H1 (cell line): ENCODE results near the gene SCAF1. TPM values are rescaled to one million over a fixed set of nuclear protein-coding genes. Genes with fewer than 3 reads are reported as not detected.

Experiments used
- CTCF ChIA-PET: fragments of 300-600 bp; sonication (Branson Sonifier 250); formaldehyde crosslinking; loops from one replicate; lab custom pipeline; 2021; ENCODE audit not compliant: partially characterized antibody; lab: Charles Lee
- POLR2A ChIA-PET: fragments of 300-600 bp; sonication (Branson Sonifier 250); formaldehyde crosslinking; loops from one replicate; lab custom pipeline; 2021; ENCODE audit warnings: inconsistent platforms; ENCODE audit not compliant: partially characterized antibody; lab: Charles Lee
- DNase-seq, 2 experiments: peaks; one replicate each; pipeline versions ENCODE4 v3.0.0 to v3.0.0-alpha.2; 2010 to 2022; ENCODE audit warnings: low spot score in 2 of 2, low read depth in 1 of 2, mixed read lengths in 1 of 2
- FAIRE-seq: peaks from 2 replicates; lab custom pipeline; 2011; peaks lifted over from hg19 to GRCh38; lab: Jason Lieb, UNC
- H2AFZ ChIP-seq: 2 replicates; pipeline ENCODE4 v1.8.1; 2012; ENCODE audit warnings: low read length, inconsistent platforms
- H2AK5ac ChIP-seq: 2 replicates; pipeline ENCODE4 v1.6.1; 2013; ENCODE audit warnings: low read depth, low read length
- H2BK120ac ChIP-seq: replicated peaks from 2 replicates; pipeline ENCODE3; 2013; ENCODE audit warnings: low read depth, low read length, inconsistent platforms
- H2BK12ac ChIP-seq: 2 replicates; pipeline ENCODE4 v1.6.1; 2013; ENCODE audit warnings: low read depth, low read length
- H2BK15ac ChIP-seq: 2 replicates; pipeline ENCODE4 v1.6.1; 2013; ENCODE audit warnings: low read length
- H2BK20ac ChIP-seq: 2 replicates; pipeline ENCODE4 v1.6.1; 2013; ENCODE audit warnings: low read length
- H2BK5ac ChIP-seq: 2 replicates; pipeline ENCODE4 v1.6.1; 2013; ENCODE audit warnings: low read depth, low read length
- H3K14ac ChIP-seq: 2 replicates; pipeline ENCODE4 v1.6.1; 2013; ENCODE audit warnings: inconsistent platforms; ENCODE audit not compliant: insufficient read length
- H3K18ac ChIP-seq: 2 replicates; pipeline ENCODE4 v1.6.1; 2013; ENCODE audit warnings: low read length; ENCODE audit errors: extremely low read depth
- H3K23ac ChIP-seq: 2 replicates; pipeline ENCODE4 v1.6.1; 2013; ENCODE audit warnings: inconsistent platforms; ENCODE audit not compliant: insufficient read length
- H3K23me2 ChIP-seq: 2 replicates; pipeline ENCODE4 v1.6.1; 2013; ENCODE audit warnings: low read depth, low read length
- H3K27ac ChIP-seq: 2 replicates; pipeline ENCODE4 v1.6.1; 2011; ENCODE audit warnings: low read depth, low read length, inconsistent platforms
- H3K27me3 ChIP-seq, 4 experiments: replicated peaks in 1 of 4; 1 replicate in 1 of 4; 2 replicates in 3 of 4; pipeline versions ENCODE4 v1.6.1 to v1.8.1; 2011 to 2013; ENCODE audit warnings: low read length in 3 of 4, mild to moderate bottlenecking in 3 of 4, inconsistent platforms in 2 of 4, mixed read lengths in 2 of 4, moderate library complexity in 1 of 4; ENCODE audit not compliant: control insufficient read depth in 3 of 4, insufficient read depth in 3 of 4; ENCODE audit errors: extremely low read depth in 1 of 4
- H3K36me3 ChIP-seq, 4 experiments: 2 replicates each; pipeline versions ENCODE4 v1.6.1 to v1.8.1; 2011 to 2013; ENCODE audit warnings: mild to moderate bottlenecking in 4 of 4, low read length in 3 of 4, moderate library complexity in 2 of 4, control low read depth in 1 of 4, inconsistent platforms in 1 of 4; ENCODE audit not compliant: insufficient read depth in 4 of 4, control insufficient read depth in 2 of 4
- H3K4ac ChIP-seq: replicated peaks from 2 replicates; pipeline ENCODE3; 2013; ENCODE audit warnings: low read length, low read depth, mixed read lengths, inconsistent platforms; ENCODE audit not compliant: insufficient read length
- H3K4me1 ChIP-seq, 4 experiments: replicated peaks in 1 of 4; 1 replicate in 1 of 4; 2 replicates in 3 of 4; pipeline versions ENCODE4 v1.6.1 to v1.8.1; 2011 to 2013; ENCODE audit warnings: low read length in 3 of 4, inconsistent platforms in 2 of 4, mixed read lengths in 1 of 4; ENCODE audit not compliant: insufficient read depth in 4 of 4, control insufficient read depth in 3 of 4
- H3K4me2 ChIP-seq, 2 experiments: 2 replicates each; pipeline versions ENCODE4 v1.6.1 to v1.8.1; 2011 to 2013; ENCODE audit warnings: low read depth in 2 of 2, low read length in 2 of 2, control low read depth in 1 of 2, inconsistent platforms in 1 of 2, mild to moderate bottlenecking in 1 of 2; ENCODE audit not compliant: insufficient read depth in 1 of 2
- H3K4me3 ChIP-seq, 4 experiments: fragments of 200-600, 300-600 bp in 1 of 4; sonication (generic), shearing (Covaris generic), sonication (Bioruptor Twin) in 1 of 4; 2 replicates each; pipeline versions ENCODE4 v1.5.1 to v1.8.1; 2011 to 2016; ENCODE audit warnings: low read length in 4 of 4, low read depth in 3 of 4, control low read depth in 2 of 4, inconsistent platforms in 2 of 4, mild to moderate bottlenecking in 2 of 4, mixed read lengths in 1 of 4, moderate library complexity in 1 of 4; ENCODE audit not compliant: insufficient read depth in 2 of 4; ENCODE audit errors: extremely low read depth in 1 of 4
- H3K56ac ChIP-seq: replicated peaks from 2 replicates; pipeline ENCODE3; 2013; ENCODE audit warnings: low read depth, mild to moderate bottlenecking, mixed read lengths, low read length, inconsistent platforms; ENCODE audit not compliant: insufficient read length
- H3K79me1 ChIP-seq: 2 replicates; pipeline ENCODE4 v1.6.1; 2013; ENCODE audit warnings: low read depth, low read length, control low read depth
- H3K79me2 ChIP-seq, 2 experiments: 2 replicates each; pipeline versions ENCODE4 v1.6.1 to v1.8.1; 2012 to 2013; ENCODE audit warnings: low read length in 2 of 2, mild to moderate bottlenecking in 2 of 2, inconsistent platforms in 1 of 2; ENCODE audit not compliant: insufficient read depth in 2 of 2, control insufficient read depth in 1 of 2
- H3K9ac ChIP-seq, 4 experiments: replicated peaks in 1 of 4; 1 replicate in 1 of 4; 2 replicates in 3 of 4; pipeline versions ENCODE4 v1.6.1 to v1.8.1; 2011 to 2013; ENCODE audit warnings: low read depth in 3 of 4, low read length in 3 of 4, control low read depth in 2 of 4, mild to moderate bottlenecking in 2 of 4, moderate library complexity in 2 of 4, inconsistent platforms in 1 of 4; ENCODE audit errors: extremely low read depth in 1 of 4
- H3K9me3 ChIP-seq, 2 experiments: 2 replicates each; pipeline versions ENCODE4 v1.6.1 to v1.8.1; 2012 to 2013; ENCODE audit warnings: mild to moderate bottlenecking in 2 of 2, moderate library complexity in 2 of 2, control low read depth in 1 of 2, inconsistent platforms in 1 of 2, low read depth in 1 of 2, low read length in 1 of 2, mixed read lengths in 1 of 2; ENCODE audit not compliant: insufficient read depth in 2 of 2
- H4K20me1 ChIP-seq, 2 experiments: replicated peaks in 1 of 2; 2 replicates each; pipeline versions ENCODE3 to v1.8.1; 2011 to 2013; ENCODE audit warnings: inconsistent platforms in 2 of 2, low read length in 2 of 2, mild to moderate bottlenecking in 1 of 2; ENCODE audit not compliant: insufficient read depth in 2 of 2, control insufficient read depth in 1 of 2
- H4K5ac ChIP-seq: 2 replicates; pipeline ENCODE4 v1.6.1; 2013; ENCODE audit warnings: low read length, low read depth, mixed read lengths, inconsistent platforms; ENCODE audit not compliant: insufficient read length
- H4K8ac ChIP-seq: 2 replicates; pipeline ENCODE4 v1.8.0; 2013; ENCODE audit warnings: mild to moderate bottlenecking, moderate library complexity, low read length, inconsistent platforms; ENCODE audit not compliant: insufficient read depth; ENCODE audit errors: extremely low read depth
- H4K91ac ChIP-seq: replicated peaks from 2 replicates; pipeline ENCODE3; 2013; ENCODE audit warnings: low read length, mixed read lengths, inconsistent platforms; ENCODE audit not compliant: insufficient read length
- CTCF ChIP-seq, 3 experiments: IDR thresholded peaks; 1 replicate in 2 of 3; 2 replicates in 1 of 3; pipeline versions ENCODE4 v1.5.1 to v1.6.1; 2011; ENCODE audit warnings: low read length in 3 of 3, mild to moderate bottlenecking in 3 of 3, inconsistent platforms in 2 of 3, low read depth in 1 of 3, moderate library complexity in 1 of 3; ENCODE audit not compliant: insufficient read depth in 1 of 3; ENCODE audit errors: control extremely low read depth in 1 of 3
- GABPA ChIP-seq: IDR thresholded peaks from 2 replicates; pipeline ENCODE4 v1.6.1; 2011; ENCODE audit warnings: mild to moderate bottlenecking, low read length, moderate library complexity, borderline replicate concordance; ENCODE audit not compliant: insufficient read depth
- JUN ChIP-seq: IDR thresholded peaks from 2 replicates; pipeline ENCODE4 v1.6.1; 2011; ENCODE audit warnings: low read depth, mild to moderate bottlenecking, improper control_type of control experiment, low read length
- JUND ChIP-seq: IDR thresholded peaks from 2 replicates; pipeline ENCODE4 v1.6.1; 2011; ENCODE audit warnings: mild to moderate bottlenecking, improper control_type of control experiment, low read length
- MAFK ChIP-seq: IDR thresholded peaks from 2 replicates; pipeline ENCODE4 v1.6.1; 2012; ENCODE audit warnings: low read depth, mild to moderate bottlenecking, improper control_type of control experiment, low read length
- RAD21 ChIP-seq, 2 experiments: IDR thresholded peaks in 1 of 2; conservative IDR thresholded peaks in 1 of 2; 2 replicates each; pipeline ENCODE4 v1.6.1; 2011; ENCODE audit warnings: low read depth in 2 of 2, low read length in 2 of 2, improper control_type of control experiment in 1 of 2, inconsistent platforms in 1 of 2, mild to moderate bottlenecking in 1 of 2, moderate library complexity in 1 of 2
- SAP30 ChIP-seq: fragments of 300-600 bp; sonication (generic); IDR thresholded peaks from 2 replicates; pipeline ENCODE4 v1.7.1; 2012; ENCODE audit warnings: low read length, moderate library complexity, mild to moderate bottlenecking, inconsistent platforms; ENCODE audit not compliant: insufficient read depth, insufficient replicate concordance
- SP2 ChIP-seq: IDR thresholded peaks from 2 replicates; pipeline ENCODE4 v1.6.1; 2012; ENCODE audit warnings: mild to moderate bottlenecking, low read length, inconsistent platforms
- SRF ChIP-seq: IDR thresholded peaks from 2 replicates; pipeline ENCODE4 v1.6.1; 2011; ENCODE audit warnings: mild to moderate bottlenecking, low read depth, low read length, moderate library complexity
- TAF1 ChIP-seq: IDR thresholded peaks from 2 replicates; pipeline ENCODE4 v1.6.1; 2011; ENCODE audit warnings: mild to moderate bottlenecking, low read depth, low read length
- YY1 ChIP-seq: IDR thresholded peaks from 2 replicates; pipeline ENCODE4 v1.6.1; 2011; ENCODE audit warnings: low read depth, mild to moderate bottlenecking, low read length
- ZNF274 ChIP-seq: IDR thresholded peaks from 2 replicates; pipeline ENCODE4 v1.7.0; 2012; ENCODE audit warnings: low read length, borderline replicate concordance; ENCODE audit errors: extremely low read depth
- WGBS, 2 experiments: shearing (Covaris generic) in 1 of 2; methylation state at CpG; one replicate each; pipeline versions ENCODE4 v1.1.6 to v1.1.7; 2013 to 2015; ENCODE audit warnings: low lambda C conversion rate in 2 of 2, mixed read lengths in 2 of 2, inconsistent platforms in 1 of 2, low coverage in 1 of 2, missing lambda C conversion rate in 1 of 2; ENCODE audit not compliant: insufficient replicate concordance in 2 of 2, insufficient coverage in 1 of 2, insufficient read length in 1 of 2; ENCODE audit errors: extremely low coverage in 1 of 2, missing lambda C conversion rate in 1 of 2; 5-methylcytosine and 5-hydroxymethylcytosine counted together
- polyA plus RNA-seq, 7 experiments: library from polyadenylated mRNA; depleted of rRNA in 3 of 7; stranded (reverse) in 5 of 7; unstranded in 2 of 7; fragments of >200 nt in 5 of 7; fragments of 200-250 nt in 2 of 7; gene quantifications; 1 replicate in 5 of 7; 2 replicates in 1 of 7; 4 replicates in 1 of 7; pipeline versions ENCODE4 v1.2.1 to v1.2.3, GENCODE V29; 2011 to 2013; ENCODE audit warnings: missing spikeins in 2 of 7, mixed read lengths in 2 of 7
- total RNA-seq: library from RNA; stranded (reverse); fragmentation: NEBNext Ultra II Directional; extraction: Animal tissue kit (Norgen Biotek cat#: 25700); gene quantifications from 2 replicates; pipeline ENCODE4 v1.2.1, GENCODE V29; 2021

Gene SCAF1
- total and polyA plus RNA-seq, 2 of the 8 experiments (the other 6 are each of a cell fraction or from before 2014, with no cell fraction given) = 9.7 to 81.7 TPM

- POLR2A ChIA-PET = interaction anchor here (1.0 to 37.8 kb wide), 3 partner anchors 26 to 72 kb away, joined by 4 to 840 read pairs (median 5); partner anchors contain the start of genes RRAS and SCAF1
- H3K9me3 ChIP-seq = no peaks in the 10 kb centered on the region
- TF ChIP-seq YY1 (no peak), JUND (no peak), JUN (no peak), SRF (no peak), CTCF (IDR thresholded peaks at IDR 0.05; ENCODE audit: control extremely low read depth in 1 of 3, insufficient read depth in 1 of 3, low read depth in 1 of 3, low read length in 3 of 3) (no peak), ZNF274 (no peak), GABPA (no peak), RAD21 (IDR thresholded peaks at IDR 0.05 in 1 of 2, conservative IDR thresholded peaks at IDR 0.05 in 1 of 2; ENCODE audit: low read depth in 2 of 2, low read length in 2 of 2) (no peak), SP2 (no peak), SAP30 (no peak), TAF1 (no peak), MAFK (no peak)
Measured at GRCh38 chr19:49597703-49597974, 44.4 kb upstream of the SCAF1 start.

More at GRCh38 chr19:49597703-49597974, 44.4 kb upstream of the SCAF1 start:
- Histone ChIP-seq H2BK15ac (no peak overlapping the region), H2BK20ac (no peak overlapping the region), H4K8ac (peak overlapping the region; percentile 31; the same call in 1 of the 2 replicates), H3K4me3 (no peak overlapping the region), H3K18ac (no peak overlapping the region), H3K14ac (no peak overlapping the region), H2BK120ac (no peak overlapping the region), H2BK12ac (no peak overlapping the region), H2BK5ac (no peak overlapping the region), H4K5ac (no peak overlapping the region), H2AFZ (no peak overlapping the region), H3K23me2 (peaks cover 5% of the 10 kb centered on the region), H3K79me1 (peaks cover 8% of the 10 kb centered on the region), H3K4me1 (peaks cover 0 to 5% (median 4%) of the 10 kb centered on the region in 4 experiments; a peak in 4 of 7 replicates), H3K79me2 (peaks cover 8 to 54% of the 10 kb centered on the region in 2 experiments; a peak in 3 of 4 replicates), H3K4me2 (no peak overlapping the region), H3K23ac (no peak overlapping the region), H4K20me1 (peaks cover 6 to 17% of the 10 kb centered on the region in 2 experiments), H2AK5ac (no peak overlapping the region), H3K9ac (no peak overlapping the region), H4K91ac (no peak overlapping the region), H3K27ac (no peak overlapping the region), H3K56ac (no peak overlapping the region), H3K27me3 (no peaks in the 10 kb centered on the region), H3K4ac (no peak overlapping the region), H3K36me3 (peaks cover 24 to 81% (median 61%) of the 10 kb centered on the region in 4 experiments)
- no peak for DNase-seq
- no peak for FAIRE-seq
- CTCF ChIA-PET = interaction anchor here (1.0 to 2.0 kb wide), 6 partner anchors 11 to 76 kb away, joined by 3 to 6 read pairs (median 4); partner anchors contain the start of gene NOSIP
- WGBS, 2 experiments = 100% methylated on average over 12 of the region's 29 CpGs; no CpG with 5 or more reads in 1 of the 2 experiments
